Measurements from ENCODE around the gene SWT1. TPM values are rescaled to one million over a fixed set of nuclear protein-coding genes. Genes with fewer than 3 reads are reported as not detected.
"Not testable (repeated sequence)": the region's sequence is repeated elsewhere in the genome, so short reads cannot be mapped to it uniquely, and the experiment has no call there.

SWT1 gene
- total RNA-seq, 1 experiment from 2014 or later, result 3.6 TPM

DNA sequence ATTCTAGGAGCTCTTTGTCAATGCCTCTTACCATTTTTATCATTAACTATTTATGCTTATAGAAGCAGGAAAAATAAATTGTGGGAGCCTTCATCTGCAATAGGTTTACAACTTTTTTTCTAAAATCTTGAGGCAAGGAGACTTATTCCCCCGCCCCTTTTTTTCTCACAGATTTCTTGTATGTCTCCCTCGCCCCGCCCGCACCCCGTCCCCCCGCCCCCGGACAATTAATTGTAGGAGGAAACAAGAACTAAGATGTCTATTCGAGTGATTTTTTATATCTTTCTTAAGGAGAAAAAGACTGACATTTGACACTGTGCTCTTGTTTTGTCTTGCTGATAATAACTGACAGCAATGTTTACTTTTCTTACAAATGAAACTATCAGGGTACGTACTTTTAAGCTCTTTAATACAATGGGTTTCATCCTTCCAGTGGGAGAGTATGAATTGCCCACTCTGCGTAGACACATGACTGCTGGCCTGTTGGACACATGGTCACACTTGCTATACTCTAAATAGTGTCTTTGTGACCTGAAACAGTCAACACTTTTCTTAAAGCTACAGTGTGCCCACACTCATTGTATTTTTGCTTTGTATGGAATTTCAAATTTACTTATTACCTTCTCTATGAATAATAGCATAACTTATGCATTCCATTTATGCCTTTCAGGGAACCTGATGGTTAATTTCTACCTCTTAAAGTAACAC lies 161.6 kb downstream of the SWT1 start:
- H3K27ac ChIP-seq, result peak overlapping the region; percentile 94
- H4K20me1 ChIP-seq (ENCODE audit: insufficient read depth), result peaks cover 23% of the 10 kb centered on the region
- H3K27me3 ChIP-seq (ENCODE audit: insufficient read depth, low read depth), result no peaks in the 10 kb centered on the region
- H3K4me2 ChIP-seq, result peak overlapping the region; percentile 80
- no peak for TF ChIP-seq EZH2 (IDR thresholded peaks at IDR 0.05; ENCODE audit: low read depth)
- TF ChIP-seq, protein P1, sequence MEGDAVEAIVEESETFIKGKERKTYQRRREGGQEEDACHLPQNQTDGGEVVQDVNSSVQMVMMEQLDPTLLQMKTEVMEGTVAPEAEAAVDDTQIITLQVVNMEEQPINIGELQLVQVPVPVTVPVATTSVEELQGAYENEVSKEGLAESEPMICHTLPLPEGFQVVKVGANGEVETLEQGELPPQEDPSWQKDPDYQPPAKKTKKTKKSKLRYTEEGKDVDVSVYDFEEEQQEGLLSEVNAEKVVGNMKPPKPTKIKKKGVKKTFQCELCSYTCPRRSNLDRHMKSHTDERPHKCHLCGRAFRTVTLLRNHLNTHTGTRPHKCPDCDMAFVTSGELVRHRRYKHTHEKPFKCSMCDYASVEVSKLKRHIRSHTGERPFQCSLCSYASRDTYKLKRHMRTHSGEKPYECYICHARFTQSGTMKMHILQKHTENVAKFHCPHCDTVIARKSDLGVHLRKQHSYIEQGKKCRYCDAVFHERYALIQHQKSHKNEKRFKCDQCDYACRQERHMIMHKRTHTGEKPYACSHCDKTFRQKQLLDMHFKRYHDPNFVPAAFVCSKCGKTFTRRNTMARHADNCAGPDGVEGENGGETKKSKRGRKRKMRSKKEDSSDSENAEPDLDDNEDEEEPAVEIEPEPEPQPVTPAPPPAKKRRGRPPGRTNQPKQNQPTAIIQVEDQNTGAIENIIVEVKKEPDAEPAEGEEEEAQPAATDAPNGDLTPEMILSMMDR (conservative IDR thresholded peaks at IDR 0.05), result no peak
- no peak for DNase-seq
- intact Hi-C loops (cut with micrococcal nuclease; ENCODE audit: unreplicated experiment), result loop anchor here (10.0 kb wide), 1 partner anchor 916 kb away; no protein-coding TSS in a partner anchor
- H3K79me2 ChIP-seq (ENCODE audit: low read depth), result peaks cover 33% of the 10 kb centered on the region
- CTCF ChIA-PET, result interaction anchor here (1.2 kb wide), 1 partner anchor 363 kb away, joined by 3 read pairs; no protein-coding TSS in a partner anchor
- BruUV-seq (replicated peaks), result no TSS peak
- POLR2A ChIA-PET (ENCODE audit: unreplicated experiment), result no interaction called here
- H3K4me3 ChIP-seq, result peak overlapping the region; percentile 97; the same call in 1 of the 2 replicates
- H3K4me1 ChIP-seq (replicated peaks; ENCODE audit: insufficient read depth), result peaks cover 36% of the 10 kb centered on the region
- H3K9me3 ChIP-seq (ENCODE audit: insufficient read depth, low read depth), result no peaks in the 10 kb centered on the region
- peak overlapping the region; percentile 94; the same call in 1 of the 2 replicates for H2AFZ ChIP-seq
- peaks cover 9% of the 10 kb centered on the region; the same call in 1 of the 2 replicates for H3F3A ChIP-seq (ENCODE audit: insufficient read depth, low read depth)
- H3K36me3 ChIP-seq (ENCODE audit: low read depth), result no peaks in the 10 kb centered on the region
- H3K9me2 ChIP-seq (ENCODE audit: insufficient read depth), result no peaks in the 10 kb centered on the region

GRCh38 chr1:185319139-185319475 lies 162.1 kb downstream of the SWT1 start:
- H3K27me3 ChIP-seq (ENCODE audit: insufficient read depth, low read depth), result no peaks in the 10 kb centered on the region
- peaks cover 28% of the 10 kb centered on the region for H3K79me2 ChIP-seq (ENCODE audit: low read depth)
- no peak overlapping the region for H3K4me3 ChIP-seq
- intact Hi-C loops (cut with micrococcal nuclease; ENCODE audit: unreplicated experiment), result loop anchor here (10.0 kb wide), 1 partner anchor 916 kb away; no protein-coding TSS in a partner anchor
- BruUV-seq (replicated peaks), result no TSS peak
- peaks cover 31% of the 10 kb centered on the region for H3K4me1 ChIP-seq (replicated peaks; ENCODE audit: insufficient read depth)
- no peaks in the 10 kb centered on the region for H3K9me2 ChIP-seq (ENCODE audit: insufficient read depth)
- no peak overlapping the region for H3K4me2 ChIP-seq
- H2AFZ ChIP-seq, result no peak overlapping the region
- no peaks in the 10 kb centered on the region for H3K36me3 ChIP-seq (ENCODE audit: low read depth)
- peaks cover 18% of the 10 kb centered on the region for H4K20me1 ChIP-seq (ENCODE audit: insufficient read depth)
- no peak overlapping the region for H3K27ac ChIP-seq
- DNase-seq, result no peak
- no peaks in the 10 kb centered on the region for H3K9me3 ChIP-seq (ENCODE audit: insufficient read depth, low read depth)
- H3F3A ChIP-seq (ENCODE audit: insufficient read depth, low read depth), result peaks cover 9% of the 10 kb centered on the region; the same call in 1 of the 2 replicates
- TF ChIP-seq, protein P1 (conservative IDR thresholded peaks at IDR 0.05), result no peak
- no peak for TF ChIP-seq EZH2 (IDR thresholded peaks at IDR 0.05; ENCODE audit: low read depth)
- ChIA-PET POLR2A (ENCODE audit: unreplicated experiment) (no interaction called here), CTCF (no interaction called here)

GRCh38 chr1:185321104-185321503 lies 164.1 kb downstream of the SWT1 start:
- H3K4me3 ChIP-seq; POLR2A ChIA-PET (ENCODE audit: unreplicated experiment); H3K27ac ChIP-seq; H3K79me2 ChIP-seq (ENCODE audit: low read depth); H2AFZ ChIP-seq; BruUV-seq (replicated peaks); intact Hi-C loops (cut with micrococcal nuclease; ENCODE audit: unreplicated experiment); H3K9me3 ChIP-seq (ENCODE audit: insufficient read depth, low read depth); H3K9me2 ChIP-seq (ENCODE audit: insufficient read depth); CTCF ChIA-PET; DNase-seq; H4K20me1 ChIP-seq (ENCODE audit: insufficient read depth); H3F3A ChIP-seq (ENCODE audit: insufficient read depth, low read depth); H3K4me2 ChIP-seq; H3K36me3 ChIP-seq (ENCODE audit: low read depth); H3K27me3 ChIP-seq (ENCODE audit: insufficient read depth, low read depth): not testable (repeated sequence)
- 0 out of 2 replicates have a peak, but pooled peaks cover 15% of the 10 kb centered on the region for H3K4me1 ChIP-seq (replicated peaks; ENCODE audit: insufficient read depth)

- POLR2A ChIA-PET (ENCODE audit: unreplicated experiment), result not testable (repeated sequence)
These were observed 164.8 kb downstream of the SWT1 start for GRCh38 chr1:185321653-185322221.

More at GRCh38 chr1:185321653-185322221, 164.8 kb downstream of the SWT1 start:
- H3K4me3 ChIP-seq; H3K79me2 ChIP-seq (ENCODE audit: low read depth); H3K27ac ChIP-seq; H3K9me2 ChIP-seq (ENCODE audit: insufficient read depth); H3K36me3 ChIP-seq (ENCODE audit: low read depth); H3F3A ChIP-seq (ENCODE audit: insufficient read depth, low read depth); intact Hi-C loops (cut with micrococcal nuclease; ENCODE audit: unreplicated experiment); H3K27me3 ChIP-seq (ENCODE audit: insufficient read depth, low read depth); DNase-seq; H3K4me2 ChIP-seq; H2AFZ ChIP-seq; BruUV-seq (replicated peaks); H3K9me3 ChIP-seq (ENCODE audit: insufficient read depth, low read depth); H4K20me1 ChIP-seq (ENCODE audit: insufficient read depth); CTCF ChIA-PET: not testable (repeated sequence)
- 0 out of 2 replicates have a peak, but pooled peaks cover 15% of the 10 kb centered on the region for H3K4me1 ChIP-seq (replicated peaks; ENCODE audit: insufficient read depth)
